HCT116 (cell line): Measurements from ENCODE around the gene CLEC16A. TPM values are rescaled to one million over a fixed set of nuclear protein-coding genes. Genes with fewer than 3 reads are reported as not detected.
A peak's percentile ranks its signal among the peaks of the same experiment; 100 is the strongest.

Experiments
- ATAC-seq: fragments of 200-7000 bp; cut with Tn5 transposase; 2 replicates; pipeline ENCODE4 v1.9.1; 2020; ENCODE audit warnings: mild to moderate bottlenecking, moderate library complexity
- BruUV-seq: library from RNA; stranded (reverse); fragments of 400-500 nt; replicated peaks from 2 replicates; lab custom pipeline; 2021; lab: Mats Ljungman, UMichigan
- CTCF ChIA-PET: fragments of 300-600 bp; sonication (Branson Sonifier 250); formaldehyde crosslinking; loops from one replicate; lab custom pipeline; 2021; ENCODE audit warnings: antibody characterized with exemption; lab: Charles Lee
- POLR2A ChIA-PET: fragments of 300-600, 350-600 bp; sonication (Branson Sonifier 250); formaldehyde crosslinking; loops from one replicate; lab custom pipeline; 2021; ENCODE audit warnings: antibody characterized with exemption; lab: Charles Lee
- RAD21 ChIA-PET, 2 experiments: fragments of 300-600 bp; sonication (Branson Sonifier 250); formaldehyde crosslinking; loops; one replicate each; lab custom pipeline; 2023; ENCODE audit warnings: low total read pairs in 2 of 2; ENCODE audit not compliant: uncharacterized antibody in 2 of 2, unreplicated experiment in 2 of 2, low non-redundant PET in 1 of 2; lab: Charles Lee
- DNase-seq: peaks from one replicate; pipeline ENCODE4 v3.0.0-alpha.2; 2010; ENCODE audit warnings: low read depth, low spot score
- H2AFZ ChIP-seq: fragments of 200-600 bp; shearing (Covaris generic), sonication (generic); 2 replicates; pipeline ENCODE4 v1.6.1; 2017; ENCODE audit warnings: low read depth, mixed run types, mixed read lengths, antibody characterized with exemption, low read length; ENCODE audit not compliant: poor library complexity, severe bottlenecking
- H3K27ac ChIP-seq: 2 replicates; pipeline ENCODE4 v1.5.1; 2012; ENCODE audit warnings: low read depth, low read length
- H3K27me3 ChIP-seq: fragments of 200-600 bp; sonication (generic); 2 replicates; pipeline ENCODE4 v1.6.1; 2016; ENCODE audit warnings: mixed run types, low read length, mixed read lengths; ENCODE audit not compliant: insufficient read depth
- H3K36me3 ChIP-seq, 2 experiments: fragments of 200-500 bp in 1 of 2; fragments of 200-600 bp in 1 of 2; sonication (Bioruptor generic) in 1 of 2; sonication (generic) in 1 of 2; 2 replicates each; pipeline versions ENCODE4 v1.5.1 to v1.6.1; 2014 to 2016; ENCODE audit warnings: low read length in 2 of 2, inconsistent platforms in 1 of 2, mixed read lengths in 1 of 2, mixed run types in 1 of 2; ENCODE audit not compliant: insufficient read depth in 2 of 2, control insufficient read depth in 1 of 2
- H3K4me1 ChIP-seq, 2 experiments: fragments of 200-600 bp in 1 of 2; sonication (generic) in 1 of 2; 2 replicates each; pipeline versions ENCODE4 v1.5.1 to v1.6.1; 2012 to 2017; ENCODE audit warnings: low read length in 2 of 2, inconsistent platforms in 1 of 2, mild to moderate bottlenecking in 1 of 2, mixed read lengths in 1 of 2, mixed run types in 1 of 2, moderate library complexity in 1 of 2; ENCODE audit not compliant: insufficient read depth in 2 of 2, control insufficient read depth in 1 of 2
- H3K4me2 ChIP-seq: fragments of 200-600 bp; sonication (generic); 2 replicates; pipeline ENCODE4 v1.6.1; 2017; ENCODE audit warnings: mixed run types, low read length, mixed read lengths
- H3K4me3 ChIP-seq, 2 experiments: fragments of 200-600 bp in 1 of 2; sonication (generic) in 1 of 2; replicated peaks in 1 of 2; 2 replicates each; pipeline ENCODE4 v1.5.1; 2011 to 2016; ENCODE audit warnings: low read length in 2 of 2, control low read depth in 1 of 2, low read depth in 1 of 2, mild to moderate bottlenecking in 1 of 2, mixed read lengths in 1 of 2, mixed run types in 1 of 2
- H3K79me2 ChIP-seq: fragments of 200-600 bp; sonication (generic); 2 replicates; pipeline ENCODE4 v1.6.1; 2017; ENCODE audit warnings: mild to moderate bottlenecking, mixed run types, low read length, moderate library complexity, mixed read lengths; ENCODE audit not compliant: insufficient read depth
- H3K9ac ChIP-seq: fragments of 200-600 bp; sonication (generic); 2 replicates; pipeline ENCODE4 v1.6.1; 2016; ENCODE audit warnings: low read length, mixed read lengths
- H3K9me2 ChIP-seq: fragments of 200-600 bp; sonication (generic), shearing (Covaris generic); 2 replicates; pipeline ENCODE4 v1.6.1; 2017; ENCODE audit warnings: mixed run types, mild to moderate bottlenecking, moderate library complexity; ENCODE audit not compliant: insufficient read depth
- H3K9me3 ChIP-seq, 2 experiments: fragments of 200-500 bp in 1 of 2; fragments of 200-600 bp in 1 of 2; sonication (Bioruptor generic) in 1 of 2; sonication (generic) in 1 of 2; 2 replicates each; pipeline ENCODE4 v1.6.1; 2014 to 2017; ENCODE audit warnings: low read length in 2 of 2, mixed read lengths in 2 of 2, inconsistent platforms in 1 of 2, low read depth in 1 of 2, mild to moderate bottlenecking in 1 of 2, mixed run types in 1 of 2, moderate library complexity in 1 of 2; ENCODE audit not compliant: control insufficient read depth in 1 of 2, insufficient read depth in 1 of 2
- H4K20me1 ChIP-seq: fragments of 200-600 bp; sonication (generic), shearing (Covaris generic); 2 replicates; pipeline ENCODE4 v1.6.1; 2017; ENCODE audit warnings: mixed run types, mild to moderate bottlenecking, moderate library complexity; ENCODE audit not compliant: insufficient read depth
- CEBPB ChIP-seq: IDR thresholded peaks from 2 replicates; pipeline ENCODE4 v1.6.1; 2012; ENCODE audit warnings: low read depth
- EGR1 ChIP-seq: IDR thresholded peaks from 2 replicates; pipeline ENCODE4 v1.6.1; 2012; ENCODE audit warnings: low read depth
- EZH2phosphoT487 ChIP-seq: fragments of 200-600 bp; IDR thresholded peaks from 2 replicates; pipeline ENCODE4 v1.6.1; 2018; ENCODE audit warnings: antibody characterized with exemption, borderline replicate concordance
- FOSL1 ChIP-seq: IDR thresholded peaks from 2 replicates; pipeline ENCODE4 v1.6.1; 2012; ENCODE audit warnings: low read depth
- JUND ChIP-seq: IDR thresholded peaks from 2 replicates; pipeline ENCODE4 v1.6.1; 2012
- POLR2A ChIP-seq: IDR thresholded peaks from 2 replicates; pipeline ENCODE4 v1.7.0; 2011; ENCODE audit warnings: borderline replicate concordance; ENCODE audit not compliant: insufficient read depth, insufficient read length; ENCODE audit errors: extremely low read depth
- POLR2AphosphoS5 ChIP-seq: IDR thresholded peaks from 2 replicates; pipeline ENCODE4 v1.6.1; 2011; ENCODE audit warnings: mild to moderate bottlenecking, low read depth, low read length, moderate library complexity
- RAD21 ChIP-seq: IDR thresholded peaks from 2 replicates; pipeline ENCODE4 v1.6.1; 2012; ENCODE audit warnings: low read depth, mild to moderate bottlenecking
- SRF ChIP-seq: IDR thresholded peaks from 2 replicates; pipeline ENCODE4 v1.6.1; 2012; ENCODE audit warnings: low read depth
- TCF7L2 ChIP-seq: IDR thresholded peaks from 2 replicates; pipeline ENCODE4 v1.7.0; 2011; ENCODE audit warnings: borderline replicate concordance, inconsistent platforms; ENCODE audit not compliant: insufficient read depth, insufficient read length; ENCODE audit errors: extremely low read depth
- ZFX ChIP-seq: fragments of 450-650 bp; IDR thresholded peaks from 2 replicates; pipeline ENCODE4 v1.6.1; 2017
- intact Hi-C: fragments of 100-400 bp; cut with micrococcal nuclease; formaldehyde crosslinking; loops from 2 replicates; pipeline ENCODE4 v1.10.0; 2022
- total RNA-seq: library from RNA; stranded (reverse); gene quantifications from one replicate; pipeline ENCODE4 v1.2.1, GENCODE V29; 2021; ENCODE audit not compliant: unreplicated experiment

Gene CLEC16A
- total RNA-seq, 1 experiment from 2014 or later, result 18.0 TPM

DNA sequence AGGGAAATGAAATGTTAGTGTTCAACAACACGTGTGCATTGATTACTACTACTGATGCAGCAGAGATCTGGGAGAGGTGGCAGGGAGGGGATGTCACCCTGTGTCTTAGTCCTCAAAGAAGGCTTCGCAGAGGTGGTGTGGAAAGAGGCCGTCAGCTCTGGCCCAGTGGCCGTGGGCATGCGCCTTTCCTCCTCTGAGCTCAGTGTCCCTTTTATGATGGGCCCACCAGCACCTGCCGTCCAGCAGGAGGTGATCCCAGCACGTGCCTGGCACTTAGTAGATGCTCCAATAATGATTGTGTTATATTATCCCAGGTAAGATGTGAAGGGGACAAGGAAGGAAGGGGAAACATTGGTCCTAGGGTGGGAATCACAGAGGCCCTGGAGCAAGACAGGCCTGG lies 106.2 kb downstream of the CLEC16A start:
- DNase-seq, result no peak
- ChIA-PET CTCF (no interaction called here), RAD21 (no interaction called here), POLR2A (no interaction called here)
- Histone ChIP-seq H2AFZ (no peak overlapping the region), H3K36me3 (no peaks in the 10 kb centered on the region; a peak in 2 of 4 replicates), H4K20me1 (no peaks in the 10 kb centered on the region), H3K27ac (no peak overlapping the region), H3K9me2 (no peaks in the 10 kb centered on the region), H3K4me3 (no peak overlapping the region), H3K27me3 (no peaks in the 10 kb centered on the region), H3K9me3 (no peaks in the 10 kb centered on the region), H3K79me2 (no peaks in the 10 kb centered on the region), H3K4me1 (peaks cover 3 to 12% of the 10 kb centered on the region in 2 experiments; a peak in 3 of 4 replicates), H3K4me2 (no peak overlapping the region), H3K9ac (no peak overlapping the region)
- intact Hi-C loops, result no loop called here
- no peak for ATAC-seq
- no TSS peak for BruUV-seq
- no peak for TF ChIP-seq EGR1
- TF ChIP-seq RAD21, result 0 out of 2 replicates have a peak, but pooled peaks have one; percentile 5

DNA sequence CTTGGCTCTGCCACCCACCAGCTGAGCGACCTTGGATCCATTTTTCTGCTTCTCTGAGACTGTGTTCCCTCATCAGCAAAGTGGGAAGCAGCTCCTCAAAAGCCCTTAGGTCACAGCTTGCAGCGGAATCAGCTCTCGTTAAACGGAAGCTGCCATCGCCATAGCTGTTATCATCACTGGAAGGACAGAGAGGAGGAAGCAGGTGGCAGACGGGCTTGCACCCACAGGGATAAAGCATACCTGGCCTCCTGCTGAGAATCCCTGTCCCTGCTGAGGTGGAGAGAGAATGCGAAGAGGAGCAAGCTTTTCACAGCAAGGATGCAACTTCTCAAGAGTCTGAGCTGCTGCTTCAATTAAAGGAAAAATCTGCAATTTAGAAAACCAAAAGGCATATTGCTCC lies 106.6 kb downstream of the CLEC16A start:
- Histone ChIP-seq H3K9ac (no peak overlapping the region), H3K9me3 (no peaks in the 10 kb centered on the region), H3K9me2 (no peaks in the 10 kb centered on the region), H3K4me1 (peaks cover 3 to 12% of the 10 kb centered on the region in 2 experiments; a peak in 3 of 4 replicates), H3K4me3 (no peak overlapping the region), H3K27ac (no peak overlapping the region), H3K36me3 (no peaks in the 10 kb centered on the region; a peak in 2 of 4 replicates), H3K4me2 (no peak overlapping the region), H3K79me2 (no peaks in the 10 kb centered on the region), H4K20me1 (no peaks in the 10 kb centered on the region), H2AFZ (no peak overlapping the region), H3K27me3 (no peaks in the 10 kb centered on the region)
- no TSS peak for BruUV-seq
- ChIA-PET RAD21 (no interaction called here), CTCF (no interaction called here), POLR2A (no interaction called here)
- TF ChIP-seq CEBPB, result no peak
- no peak for TF ChIP-seq SRF
- TF ChIP-seq POLR2A, result no peak
- no peak for TF ChIP-seq JUND
- no peak for TF ChIP-seq FOSL1
- TF ChIP-seq EZH2phosphoT487, result no peak
- no peak for TF ChIP-seq TCF7L2
- no peak for TF ChIP-seq EGR1
- no peak for TF ChIP-seq POLR2AphosphoS5
- no peak for TF ChIP-seq ZFX
- intact Hi-C loops, result no loop called here
- ATAC-seq, result no peak
- DNase-seq, result no peak
